Thyroid gland (tissue), 4 donors: ENCODE results near the gene CRBN.

ENCODE experiments used
- CTCF ChIP-seq, 6 experiments: fragments of 200-600 bp in 3 of 6; fragments of 450-650 bp in 3 of 6; sonication (generic) in 3 of 6; IDR thresholded peaks; one replicate each; pipeline ENCODE4 v1.5.1; 2016 to 2019; ENCODE audit warnings: antibody characterized with exemption in 6 of 6, mild to moderate bottlenecking in 2 of 6, inconsistent platforms in 1 of 6, moderate library complexity in 1 of 6
- POLR2A ChIP-seq, 2 donors: fragments of 450-650 bp; IDR thresholded peaks; one replicate each; pipeline ENCODE4 v1.6.1; 2017; ENCODE audit warnings: antibody characterized with exemption in 2 of 2, mild to moderate bottlenecking in 2 of 2, moderate library complexity in 1 of 2

DNA sequence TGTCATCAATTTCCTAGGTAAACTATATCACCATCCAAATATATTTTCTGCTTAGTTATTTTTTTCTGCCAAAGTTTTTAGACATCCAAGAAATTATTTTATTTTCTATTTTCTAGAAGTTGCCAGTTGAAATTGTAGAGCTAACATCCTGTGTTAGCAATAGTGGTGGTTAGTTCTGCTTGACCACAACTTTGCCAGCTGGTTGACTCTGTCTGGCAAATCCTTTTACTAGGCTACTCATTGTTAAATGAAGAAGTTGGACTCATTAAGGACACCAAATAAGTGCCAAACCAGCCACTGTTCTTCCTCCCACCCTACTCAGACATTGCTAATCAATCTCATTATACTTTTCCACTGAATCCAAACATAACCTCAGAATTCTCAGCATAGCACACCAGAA, 15.4 kb upstream of the CRBN start:
- TF ChIP-seq CTCF (IDR thresholded peaks at IDR 0.05): no peak
- no peak for TF ChIP-seq POLR2A (IDR thresholded peaks at IDR 0.05)
